H1 (cell line): ENCODE results near the gene PID1. TPM values are rescaled to one million over a fixed set of nuclear protein-coding genes. Genes with fewer than 3 reads are reported as not detected.

Experiments
- CTCF ChIA-PET: fragments of 300-600 bp; sonication (Branson Sonifier 250); formaldehyde crosslinking; loops from one replicate; lab custom pipeline; 2021; ENCODE audit not compliant: partially characterized antibody; lab: Charles Lee
- POLR2A ChIA-PET: fragments of 300-600 bp; sonication (Branson Sonifier 250); formaldehyde crosslinking; loops from one replicate; lab custom pipeline; 2021; ENCODE audit warnings: inconsistent platforms; ENCODE audit not compliant: partially characterized antibody; lab: Charles Lee
- DNase-seq, 2 experiments: peaks; one replicate each; pipeline versions ENCODE4 v3.0.0 to v3.0.0-alpha.2; 2010 to 2022; ENCODE audit warnings: low spot score in 2 of 2, low read depth in 1 of 2, mixed read lengths in 1 of 2
- FAIRE-seq: peaks from 2 replicates; lab custom pipeline; 2011; peaks lifted over from hg19 to GRCh38; lab: Jason Lieb, UNC
- H2AFZ ChIP-seq: 2 replicates; pipeline ENCODE4 v1.8.1; 2012; ENCODE audit warnings: low read length, inconsistent platforms
- H2AK5ac ChIP-seq: 2 replicates; pipeline ENCODE4 v1.6.1; 2013; ENCODE audit warnings: low read depth, low read length
- H2BK120ac ChIP-seq: replicated peaks from 2 replicates; pipeline ENCODE3; 2013; ENCODE audit warnings: low read depth, low read length, inconsistent platforms
- H2BK12ac ChIP-seq: 2 replicates; pipeline ENCODE4 v1.6.1; 2013; ENCODE audit warnings: low read depth, low read length
- H2BK15ac ChIP-seq: 2 replicates; pipeline ENCODE4 v1.6.1; 2013; ENCODE audit warnings: low read length
- H2BK20ac ChIP-seq: 2 replicates; pipeline ENCODE4 v1.6.1; 2013; ENCODE audit warnings: low read length
- H2BK5ac ChIP-seq: 2 replicates; pipeline ENCODE4 v1.6.1; 2013; ENCODE audit warnings: low read depth, low read length
- H3K14ac ChIP-seq: 2 replicates; pipeline ENCODE4 v1.6.1; 2013; ENCODE audit warnings: inconsistent platforms; ENCODE audit not compliant: insufficient read length
- H3K18ac ChIP-seq: 2 replicates; pipeline ENCODE4 v1.6.1; 2013; ENCODE audit warnings: low read length; ENCODE audit errors: extremely low read depth
- H3K23ac ChIP-seq: 2 replicates; pipeline ENCODE4 v1.6.1; 2013; ENCODE audit warnings: inconsistent platforms; ENCODE audit not compliant: insufficient read length
- H3K23me2 ChIP-seq: 2 replicates; pipeline ENCODE4 v1.6.1; 2013; ENCODE audit warnings: low read depth, low read length
- H3K27ac ChIP-seq: 2 replicates; pipeline ENCODE4 v1.6.1; 2011; ENCODE audit warnings: low read depth, low read length, inconsistent platforms
- H3K27me3 ChIP-seq, 4 experiments: replicated peaks in 1 of 4; 1 replicate in 1 of 4; 2 replicates in 3 of 4; pipeline versions ENCODE4 v1.6.1 to v1.8.1; 2011 to 2013; ENCODE audit warnings: low read length in 3 of 4, mild to moderate bottlenecking in 3 of 4, inconsistent platforms in 2 of 4, mixed read lengths in 2 of 4, moderate library complexity in 1 of 4; ENCODE audit not compliant: control insufficient read depth in 3 of 4, insufficient read depth in 3 of 4; ENCODE audit errors: extremely low read depth in 1 of 4
- H3K36me3 ChIP-seq, 4 experiments: 2 replicates each; pipeline versions ENCODE4 v1.6.1 to v1.8.1; 2011 to 2013; ENCODE audit warnings: mild to moderate bottlenecking in 4 of 4, low read length in 3 of 4, moderate library complexity in 2 of 4, control low read depth in 1 of 4, inconsistent platforms in 1 of 4; ENCODE audit not compliant: insufficient read depth in 4 of 4, control insufficient read depth in 2 of 4
- H3K4ac ChIP-seq: replicated peaks from 2 replicates; pipeline ENCODE3; 2013; ENCODE audit warnings: low read length, low read depth, mixed read lengths, inconsistent platforms; ENCODE audit not compliant: insufficient read length
- H3K4me1 ChIP-seq, 4 experiments: replicated peaks in 1 of 4; 1 replicate in 1 of 4; 2 replicates in 3 of 4; pipeline versions ENCODE4 v1.6.1 to v1.8.1; 2011 to 2013; ENCODE audit warnings: low read length in 3 of 4, inconsistent platforms in 2 of 4, mixed read lengths in 1 of 4; ENCODE audit not compliant: insufficient read depth in 4 of 4, control insufficient read depth in 3 of 4
- H3K4me2 ChIP-seq, 2 experiments: 2 replicates each; pipeline versions ENCODE4 v1.6.1 to v1.8.1; 2011 to 2013; ENCODE audit warnings: low read depth in 2 of 2, low read length in 2 of 2, control low read depth in 1 of 2, inconsistent platforms in 1 of 2, mild to moderate bottlenecking in 1 of 2; ENCODE audit not compliant: insufficient read depth in 1 of 2
- H3K4me3 ChIP-seq, 4 experiments: fragments of 200-600, 300-600 bp in 1 of 4; sonication (generic), shearing (Covaris generic), sonication (Bioruptor Twin) in 1 of 4; 2 replicates each; pipeline versions ENCODE4 v1.5.1 to v1.8.1; 2011 to 2016; ENCODE audit warnings: low read length in 4 of 4, low read depth in 3 of 4, control low read depth in 2 of 4, inconsistent platforms in 2 of 4, mild to moderate bottlenecking in 2 of 4, mixed read lengths in 1 of 4, moderate library complexity in 1 of 4; ENCODE audit not compliant: insufficient read depth in 2 of 4; ENCODE audit errors: extremely low read depth in 1 of 4
- H3K56ac ChIP-seq: replicated peaks from 2 replicates; pipeline ENCODE3; 2013; ENCODE audit warnings: low read depth, mild to moderate bottlenecking, mixed read lengths, low read length, inconsistent platforms; ENCODE audit not compliant: insufficient read length
- H3K79me1 ChIP-seq: 2 replicates; pipeline ENCODE4 v1.6.1; 2013; ENCODE audit warnings: low read depth, low read length, control low read depth
- H3K79me2 ChIP-seq, 2 experiments: 2 replicates each; pipeline versions ENCODE4 v1.6.1 to v1.8.1; 2012 to 2013; ENCODE audit warnings: low read length in 2 of 2, mild to moderate bottlenecking in 2 of 2, inconsistent platforms in 1 of 2; ENCODE audit not compliant: insufficient read depth in 2 of 2, control insufficient read depth in 1 of 2
- H3K9ac ChIP-seq, 4 experiments: replicated peaks in 1 of 4; 1 replicate in 1 of 4; 2 replicates in 3 of 4; pipeline versions ENCODE4 v1.6.1 to v1.8.1; 2011 to 2013; ENCODE audit warnings: low read depth in 3 of 4, low read length in 3 of 4, control low read depth in 2 of 4, mild to moderate bottlenecking in 2 of 4, moderate library complexity in 2 of 4, inconsistent platforms in 1 of 4; ENCODE audit errors: extremely low read depth in 1 of 4
- H3K9me3 ChIP-seq, 2 experiments: 2 replicates each; pipeline versions ENCODE4 v1.6.1 to v1.8.1; 2012 to 2013; ENCODE audit warnings: mild to moderate bottlenecking in 2 of 2, moderate library complexity in 2 of 2, control low read depth in 1 of 2, inconsistent platforms in 1 of 2, low read depth in 1 of 2, low read length in 1 of 2, mixed read lengths in 1 of 2; ENCODE audit not compliant: insufficient read depth in 2 of 2
- H4K20me1 ChIP-seq, 2 experiments: replicated peaks in 1 of 2; 2 replicates each; pipeline versions ENCODE3 to v1.8.1; 2011 to 2013; ENCODE audit warnings: inconsistent platforms in 2 of 2, low read length in 2 of 2, mild to moderate bottlenecking in 1 of 2; ENCODE audit not compliant: insufficient read depth in 2 of 2, control insufficient read depth in 1 of 2
- H4K5ac ChIP-seq: 2 replicates; pipeline ENCODE4 v1.6.1; 2013; ENCODE audit warnings: low read length, low read depth, mixed read lengths, inconsistent platforms; ENCODE audit not compliant: insufficient read length
- H4K8ac ChIP-seq: 2 replicates; pipeline ENCODE4 v1.8.0; 2013; ENCODE audit warnings: mild to moderate bottlenecking, moderate library complexity, low read length, inconsistent platforms; ENCODE audit not compliant: insufficient read depth; ENCODE audit errors: extremely low read depth
- H4K91ac ChIP-seq: replicated peaks from 2 replicates; pipeline ENCODE3; 2013; ENCODE audit warnings: low read length, mixed read lengths, inconsistent platforms; ENCODE audit not compliant: insufficient read length
- CHD2 ChIP-seq: IDR thresholded peaks from 2 replicates; pipeline ENCODE4 v1.6.1; 2012; ENCODE audit warnings: low read length, improper control_type of control experiment
- JUN ChIP-seq: IDR thresholded peaks from 2 replicates; pipeline ENCODE4 v1.6.1; 2011; ENCODE audit warnings: low read depth, mild to moderate bottlenecking, improper control_type of control experiment, low read length
- SIRT6 ChIP-seq: IDR thresholded peaks from one replicate; pipeline ENCODE4 v1.7.1; 2012; ENCODE audit warnings: low read length, inconsistent platforms
- WGBS, 2 experiments: shearing (Covaris generic) in 1 of 2; methylation state at CpG; one replicate each; pipeline versions ENCODE4 v1.1.6 to v1.1.7; 2013 to 2015; ENCODE audit warnings: low lambda C conversion rate in 2 of 2, mixed read lengths in 2 of 2, inconsistent platforms in 1 of 2, low coverage in 1 of 2, missing lambda C conversion rate in 1 of 2; ENCODE audit not compliant: insufficient replicate concordance in 2 of 2, insufficient coverage in 1 of 2, insufficient read length in 1 of 2; ENCODE audit errors: extremely low coverage in 1 of 2, missing lambda C conversion rate in 1 of 2; 5-methylcytosine and 5-hydroxymethylcytosine counted together
- polyA plus RNA-seq, 7 experiments: library from polyadenylated mRNA; depleted of rRNA in 3 of 7; stranded (reverse) in 5 of 7; unstranded in 2 of 7; fragments of >200 nt in 5 of 7; fragments of 200-250 nt in 2 of 7; gene quantifications; 1 replicate in 5 of 7; 2 replicates in 1 of 7; 4 replicates in 1 of 7; pipeline versions ENCODE4 v1.2.1 to v1.2.3, GENCODE V29; 2011 to 2013; ENCODE audit warnings: missing spikeins in 2 of 7, mixed read lengths in 2 of 7
- total RNA-seq: library from RNA; stranded (reverse); fragmentation: NEBNext Ultra II Directional; extraction: Animal tissue kit (Norgen Biotek cat#: 25700); gene quantifications from 2 replicates; pipeline ENCODE4 v1.2.1, GENCODE V29; 2021
- TF ChIP-seq, protein P1 (sequence below): IDR thresholded peaks from 2 replicates; pipeline ENCODE4 v1.6.1; 2012; ENCODE audit warnings: inconsistent platforms

PID1 gene
- total and polyA plus RNA-seq, 2 of the 8 experiments (the other 6 are each of a cell fraction or from before 2014, with no cell fraction given): 1.5 to 3.3 TPM

DNA sequence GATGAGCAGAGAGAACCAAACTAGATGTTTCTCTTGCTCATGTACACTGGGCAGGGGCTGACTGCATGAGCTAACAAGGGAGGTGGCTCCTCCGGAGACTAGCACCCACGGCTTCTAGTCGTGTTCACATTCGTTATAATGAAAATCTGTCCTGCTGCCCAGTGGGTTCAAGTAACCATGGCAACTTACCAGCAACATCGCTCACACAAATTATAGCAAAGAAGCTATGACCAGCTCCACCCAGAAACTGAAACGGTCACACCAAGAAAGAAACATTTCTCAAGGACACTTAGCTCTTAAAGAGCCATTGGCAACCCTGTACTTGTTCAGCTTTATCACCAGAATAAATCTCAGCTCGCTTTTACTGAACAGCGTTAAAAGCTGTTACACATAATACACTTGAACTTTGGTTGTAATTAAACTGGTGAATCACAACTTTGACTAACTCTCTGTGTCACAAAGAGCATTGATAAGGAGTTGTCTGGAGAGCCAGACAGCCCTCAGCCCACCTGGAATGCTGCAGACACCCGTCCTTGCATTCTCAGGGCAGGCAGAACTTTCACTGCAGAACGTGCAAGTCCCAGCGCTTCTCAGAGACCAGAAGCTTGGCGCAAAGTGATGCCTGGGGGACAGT, 141.2 kb downstream of the PID1 start:
- H4K5ac ChIP-seq: no peak overlapping the region
- H3K18ac ChIP-seq: no peak overlapping the region
- H3K14ac ChIP-seq: no peak overlapping the region
- no peak overlapping the region for H3K9ac ChIP-seq
- DNase-seq (no peak), FAIRE-seq (no peak)
- no peak overlapping the region for H4K8ac ChIP-seq
- H4K91ac ChIP-seq: no peak overlapping the region
- no peaks in the 10 kb centered on the region for H3K23me2 ChIP-seq
- no peak overlapping the region for H2BK15ac ChIP-seq
- POLR2A ChIA-PET: no interaction called here
- H3K9me3 ChIP-seq: 0 out of 4 replicates have a peak, but pooled peaks cover 0 to 2% of the 10 kb centered on the region in 2 experiments
- H2AFZ ChIP-seq: no peak overlapping the region
- no peaks in the 10 kb centered on the region for H3K79me1 ChIP-seq
- no peaks in the 10 kb centered on the region for H3K79me2 ChIP-seq
- no peaks in the 10 kb centered on the region for H4K20me1 ChIP-seq
- H3K27me3 ChIP-seq: no peaks in the 10 kb centered on the region
- no peak overlapping the region for H3K56ac ChIP-seq
- 85% methylated on average over 12 of the region's 12 CpGs; no CpG with 5 or more reads in 1 of the 2 experiments for WGBS, 2 experiments
- H2AK5ac ChIP-seq: no peak overlapping the region
- H2BK5ac ChIP-seq: no peak overlapping the region
- no peak overlapping the region for H2BK120ac ChIP-seq
- CTCF ChIA-PET: interaction anchor here (1.0 to 5.5 kb wide), 7 partner anchors 12 to 457 kb away, joined by 3 to 59 read pairs (median 5); no protein-coding TSS in a partner anchor
- H3K4ac ChIP-seq: no peak overlapping the region
- H3K4me1 ChIP-seq: no peaks in the 10 kb centered on the region
- no peak overlapping the region for H3K27ac ChIP-seq
- H3K4me3 ChIP-seq: no peak overlapping the region
- H3K4me2 ChIP-seq: no peak overlapping the region
- TF ChIP-seq SIRT6: no peak
- no peak for TF ChIP-seq CHD2
- no peak for TF ChIP-seq JUN
- TF ChIP-seq, protein P1, sequence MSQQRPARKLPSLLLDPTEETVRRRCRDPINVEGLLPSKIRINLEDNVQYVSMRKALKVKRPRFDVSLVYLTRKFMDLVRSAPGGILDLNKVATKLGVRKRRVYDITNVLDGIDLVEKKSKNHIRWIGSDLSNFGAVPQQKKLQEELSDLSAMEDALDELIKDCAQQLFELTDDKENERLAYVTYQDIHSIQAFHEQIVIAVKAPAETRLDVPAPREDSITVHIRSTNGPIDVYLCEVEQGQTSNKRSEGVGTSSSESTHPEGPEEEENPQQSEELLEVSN: no peak
- TF ChIP-seq, all 59 proteins: peak for 0
- no peak overlapping the region for H2BK20ac ChIP-seq
- no peaks in the 10 kb centered on the region for H3K36me3 ChIP-seq
- H2BK12ac ChIP-seq: no peak overlapping the region
- no peak overlapping the region for H3K23ac ChIP-seq
